ENCODE results near the gene C11orf54.
A peak's percentile ranks its signal among the peaks of the same experiment; 100 is the strongest.

C11orf54 gene

DNA sequence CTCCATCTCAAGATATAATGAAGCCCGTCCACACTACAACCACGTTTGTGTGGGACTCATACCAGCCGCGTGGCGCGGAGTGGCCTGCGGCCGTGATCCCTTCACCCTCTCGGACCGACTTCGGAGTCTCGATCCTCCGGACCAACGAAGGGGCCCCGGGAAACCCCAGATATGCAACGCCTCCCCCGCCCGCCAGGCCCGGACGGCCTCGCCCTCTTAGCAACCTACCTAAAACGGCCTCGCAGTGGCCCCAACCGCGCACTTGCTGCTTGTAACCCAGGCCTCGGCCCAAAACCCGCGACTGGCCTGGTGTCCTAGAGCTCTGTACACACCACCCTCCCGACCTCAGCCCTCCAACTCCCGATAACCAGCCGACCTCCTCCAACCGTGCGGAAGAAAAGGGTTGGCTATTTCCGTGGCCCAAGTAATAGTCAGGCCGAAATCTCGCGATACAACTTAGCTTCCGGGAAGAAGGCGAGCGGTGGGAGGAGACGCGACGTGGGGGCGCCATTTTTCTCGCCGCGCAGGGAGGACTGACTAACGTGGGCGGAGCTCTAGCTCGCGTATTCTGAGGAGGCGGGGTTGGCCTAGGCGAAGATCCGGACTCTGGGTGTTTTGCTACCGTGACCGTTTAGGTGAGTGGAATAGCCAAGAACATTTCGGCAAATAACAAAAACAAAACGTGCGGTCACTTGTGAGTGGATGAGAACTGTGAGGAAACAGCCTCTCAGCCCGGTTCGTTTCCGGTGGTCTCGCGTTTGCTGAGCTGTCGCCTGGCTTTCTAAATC is at the start of gene C11orf54, which contains the start of gene TAF1D:
C11orf54 (plus strand) TSS at position 579 of the 788 bp plus-strand sequence. CDS start 5,722 bp downstream, outside the sequence.
TAF1D (minus strand) TSS at position 402 of the 788 bp plus-strand sequence. CDS start 2,191 bp downstream, outside the sequence.
- peak; percentile 91 for DNase-seq

GRCh38 chr11:93694109-93694508 is 47.4 kb upstream of the C11orf54 start:
- no peak for DNase-seq

DNA sequence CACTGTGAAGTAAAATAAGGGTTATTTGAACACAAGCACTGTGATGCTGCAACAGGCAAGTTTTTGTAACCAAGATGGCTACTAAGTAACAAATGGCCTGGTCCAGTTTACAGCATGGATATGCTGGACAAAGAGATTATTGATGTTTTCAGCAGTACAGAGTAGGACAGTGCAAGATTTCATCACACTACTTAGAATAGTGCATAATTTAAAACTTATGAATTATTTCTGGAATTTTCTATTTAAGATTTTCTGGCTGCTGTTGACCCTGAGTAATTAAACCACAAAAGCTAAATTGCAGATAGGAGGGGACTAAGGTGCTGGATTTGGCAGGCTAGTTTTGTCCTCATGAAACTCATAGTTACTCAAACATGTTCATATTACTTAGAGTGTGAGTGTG is 46.9 kb upstream of the C11orf54 start:
- no peak for DNase-seq

GRCh38 chr11:93697611-93698010 is 43.9 kb upstream of the C11orf54 start:
- DNase-seq, result no peak

GRCh38 chr11:93700830-93701229 is 40.6 kb upstream of the C11orf54 start:
- DNase-seq, result no peak

GRCh38 chr11:93704237-93704636 is 37.2 kb upstream of the C11orf54 start:
- no peak for DNase-seq

- no peak for DNase-seq
These were observed 31.2 kb upstream of the C11orf54 start for GRCh38 chr11:93710239-93710638.

GRCh38 chr11:93712678-93713077 is 28.8 kb upstream of the C11orf54 start:
- DNase-seq, result no peak

GRCh38 chr11:93715797-93716396 is 25.6 kb upstream of the C11orf54 start:
- DNase-seq, result no peak

GRCh38 chr11:93717501-93717900 is 24.0 kb upstream of the C11orf54 start:
- DNase-seq, result no peak

DNA sequence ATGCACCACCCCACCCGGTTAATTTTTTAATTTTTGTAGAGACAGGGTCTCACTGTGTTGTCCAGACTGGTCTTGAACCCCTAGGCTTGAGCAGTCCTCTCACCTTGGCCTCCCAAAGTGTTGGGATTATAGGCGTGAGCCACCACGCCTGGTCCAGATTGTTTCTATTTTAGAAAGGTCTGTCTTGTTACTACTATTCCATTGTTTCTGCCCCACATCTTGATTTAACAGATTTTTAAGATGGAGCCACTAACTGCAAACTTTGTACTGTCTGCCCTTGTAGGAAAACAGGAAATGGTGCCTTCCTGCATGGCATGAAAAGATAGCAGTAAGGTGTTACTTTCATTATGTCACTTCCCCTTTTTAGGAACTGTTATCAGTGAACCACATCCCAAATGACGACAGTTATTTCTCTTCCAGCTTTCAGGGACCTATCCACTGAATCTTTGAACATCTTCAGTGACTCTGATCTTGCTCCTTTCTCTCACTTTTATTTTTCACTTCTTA is 23.4 kb upstream of the C11orf54 start:
- no peak for DNase-seq

- DNase-seq, result no peak
These were observed 22.2 kb upstream of the C11orf54 start for GRCh38 chr11:93719310-93719709.

- DNase-seq, result no peak
These were observed 20.9 kb upstream of the C11orf54 start for GRCh38 chr11:93720522-93720921.

DNA sequence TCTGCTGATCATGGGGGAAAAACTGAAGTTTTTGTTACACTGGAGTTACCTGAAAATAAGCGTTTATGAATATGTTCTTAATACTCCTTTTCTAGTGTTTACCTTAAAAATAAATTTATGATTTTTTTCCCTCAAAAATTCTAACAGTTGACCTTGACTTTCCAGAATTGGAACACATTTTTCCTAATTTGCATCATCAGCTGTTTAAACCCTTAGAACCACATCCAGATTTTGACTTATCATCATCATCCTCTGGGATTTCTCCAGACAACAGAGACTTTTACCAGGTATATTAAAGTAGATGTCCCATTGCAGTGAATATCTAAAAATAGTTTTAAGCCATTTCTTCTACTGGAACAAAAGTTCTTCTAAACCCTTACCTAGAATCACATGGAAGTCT is 17.4 kb upstream of the C11orf54 start:
- DNase-seq, result no peak

DNA sequence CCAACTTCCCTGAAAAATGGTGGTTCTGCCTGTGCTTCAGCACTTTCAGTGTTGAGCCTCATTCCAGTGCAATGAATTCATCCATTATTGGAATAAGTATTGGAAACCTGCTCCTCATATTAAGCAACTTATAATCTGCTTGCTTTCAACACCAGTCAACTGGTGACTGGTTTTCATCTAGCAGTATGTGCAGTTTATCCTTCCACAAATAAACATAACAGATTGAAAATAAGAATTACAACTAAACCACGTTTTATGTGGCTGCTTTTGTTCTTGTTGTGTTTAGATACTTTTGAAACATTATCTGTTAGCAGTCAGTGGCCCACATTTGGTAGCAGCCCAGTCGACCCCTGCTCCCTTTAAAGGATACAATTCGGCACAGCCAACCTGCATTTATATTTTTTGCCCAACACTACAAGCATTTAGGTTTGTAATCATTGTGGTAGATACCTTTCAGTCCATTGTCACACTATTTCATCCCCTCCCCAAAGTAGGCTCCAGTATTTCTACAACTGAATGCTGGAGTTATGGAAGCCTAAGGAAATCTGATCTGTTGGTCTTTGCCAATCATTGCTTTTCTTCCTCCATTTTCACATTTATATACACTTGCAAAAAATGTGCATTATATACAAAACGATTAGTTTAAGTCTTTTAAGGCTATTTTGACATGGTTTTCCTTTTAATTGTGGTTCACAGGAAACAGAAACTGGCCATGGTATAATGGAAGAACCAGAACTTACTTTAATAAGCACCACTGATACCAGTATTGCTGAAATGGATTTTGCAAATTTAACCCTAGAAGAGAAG is 13.3 kb upstream of the C11orf54 start:
- DNase-seq, result no peak

DNA sequence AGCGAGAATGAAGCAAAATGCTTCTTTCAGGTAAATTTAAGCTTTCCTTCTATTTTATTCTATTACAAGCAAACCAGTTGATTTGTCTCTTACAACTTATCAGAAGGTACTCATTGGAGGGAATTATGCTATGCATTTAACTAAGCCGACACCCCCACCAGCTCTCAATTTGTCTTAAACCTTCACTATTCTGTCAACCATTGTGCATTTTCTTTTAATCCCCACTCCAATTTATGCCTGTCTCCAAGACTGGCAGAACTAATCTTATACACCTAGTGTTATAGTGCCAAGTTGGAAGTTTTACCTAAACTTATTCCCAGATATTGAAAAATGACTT is 12.7 kb upstream of the C11orf54 start:
- no peak for DNase-seq

DNA sequence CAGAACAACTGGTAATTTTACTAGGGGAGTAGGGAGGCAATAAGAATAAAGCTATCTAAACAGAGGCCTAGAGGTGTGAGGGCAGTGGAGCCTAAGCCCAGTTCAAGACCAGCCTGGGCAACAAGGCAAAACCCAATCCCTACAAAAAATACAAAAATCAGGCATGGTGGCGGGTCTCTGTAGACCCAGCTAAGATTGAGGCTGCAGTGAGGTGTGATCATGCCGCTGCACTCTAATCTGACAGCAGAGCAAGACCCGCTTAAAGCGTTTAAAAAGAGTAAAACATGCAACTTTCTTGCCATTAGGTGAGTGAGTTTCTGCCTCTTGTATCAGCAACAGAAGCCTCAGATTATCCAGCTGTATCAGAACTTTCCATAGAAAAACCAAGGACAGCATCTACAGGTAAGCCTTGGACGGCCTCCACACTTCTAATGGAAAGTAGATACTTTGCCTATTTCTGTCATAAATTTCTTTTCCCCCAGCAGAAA is 12.3 kb upstream of the C11orf54 start:
- no peak for DNase-seq

DNA sequence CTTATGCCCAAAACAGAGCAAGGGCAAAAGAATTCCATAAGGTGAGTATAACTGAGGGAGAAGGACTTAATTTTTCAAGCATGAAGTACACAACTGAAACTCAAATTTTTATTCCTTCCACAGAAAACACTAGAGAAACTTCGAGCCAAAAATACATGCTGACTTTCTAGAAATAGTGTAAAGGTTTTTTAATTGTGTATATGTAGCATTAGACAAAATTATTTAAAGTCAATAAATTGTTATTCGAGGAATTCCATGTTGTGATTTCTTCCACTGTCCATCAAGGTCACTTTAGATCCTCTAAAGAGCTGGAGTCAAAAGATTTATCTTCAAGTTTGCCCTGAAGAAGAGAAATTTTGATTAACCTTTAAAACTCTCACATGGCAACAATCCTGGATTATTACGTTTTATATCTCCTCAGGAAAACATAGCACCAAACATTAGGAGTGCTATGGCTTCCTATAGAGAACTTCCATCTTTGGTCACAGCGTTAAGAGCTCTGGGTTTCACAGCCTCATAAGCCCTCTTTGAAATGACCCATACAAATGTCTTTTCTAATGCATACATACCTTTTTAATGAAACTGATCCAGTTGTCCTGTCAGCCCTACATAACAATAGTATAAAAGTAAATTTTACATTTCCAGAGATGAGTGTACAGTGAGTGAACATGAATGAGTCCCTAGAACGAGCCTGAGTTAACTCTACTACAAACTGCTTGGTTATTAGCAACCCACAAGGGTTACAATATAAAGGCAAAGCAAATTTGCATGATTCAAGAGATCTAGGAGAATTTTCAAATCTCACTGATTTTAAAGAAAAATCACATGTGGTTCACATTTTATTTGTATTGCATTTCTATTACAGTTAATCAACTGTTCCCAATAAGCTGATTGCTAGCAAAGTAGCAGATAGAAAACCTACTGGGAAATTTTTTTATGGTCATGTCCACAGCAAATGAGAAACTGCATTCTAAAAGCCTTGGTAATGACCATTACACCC is 11.1 kb upstream of the C11orf54 start:
- no peak for DNase-seq

DNA sequence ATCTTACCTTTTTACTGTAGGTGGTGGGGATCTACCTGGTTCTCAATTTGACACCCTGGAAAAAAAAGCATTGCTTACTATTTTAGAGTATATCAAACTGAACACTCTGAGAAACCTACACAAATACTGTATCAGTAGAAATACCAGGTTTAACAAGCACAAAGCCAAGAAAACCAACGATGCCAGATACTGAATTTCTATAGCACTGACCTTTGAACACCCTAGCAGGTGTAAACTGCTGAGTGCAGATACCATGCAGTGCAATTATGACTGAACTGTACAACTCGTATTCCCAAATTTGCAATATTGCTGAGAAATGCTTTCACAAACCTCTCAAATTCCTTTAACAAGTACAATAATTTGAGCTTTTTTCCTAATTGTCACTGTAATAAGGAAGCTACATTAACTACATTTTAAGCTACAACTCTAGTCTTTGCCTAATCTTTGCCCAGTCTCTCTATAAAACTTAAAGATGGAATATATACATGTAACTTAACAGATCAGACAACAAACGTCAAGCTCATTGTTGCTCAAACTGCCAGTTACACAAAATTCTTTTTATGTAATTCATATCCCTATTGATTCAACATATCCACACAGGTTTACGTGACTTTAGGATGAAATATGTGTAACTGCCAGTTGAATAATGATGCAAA is 9.1 kb upstream of the C11orf54 start:
- no peak for DNase-seq

DNA sequence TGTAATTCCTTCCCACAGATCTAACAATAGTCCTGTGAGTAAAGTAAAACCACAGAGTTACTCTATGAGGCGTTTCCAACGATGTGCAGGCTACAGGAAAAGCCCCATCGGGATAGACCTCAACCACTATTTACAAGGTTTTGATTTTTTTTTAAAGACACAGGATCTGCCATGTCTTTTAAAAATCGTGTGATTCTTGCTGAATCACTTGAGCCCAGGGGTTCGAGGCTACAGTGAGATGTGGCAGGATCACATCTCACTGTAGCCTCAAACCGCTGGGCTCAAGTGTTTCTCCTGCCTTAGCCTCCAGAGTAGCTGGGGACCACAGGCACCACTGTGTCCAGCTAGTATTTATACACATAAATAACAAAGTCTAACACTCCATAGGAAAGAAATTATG is 8.0 kb upstream of the C11orf54 start:
- no peak for DNase-seq

DNA sequence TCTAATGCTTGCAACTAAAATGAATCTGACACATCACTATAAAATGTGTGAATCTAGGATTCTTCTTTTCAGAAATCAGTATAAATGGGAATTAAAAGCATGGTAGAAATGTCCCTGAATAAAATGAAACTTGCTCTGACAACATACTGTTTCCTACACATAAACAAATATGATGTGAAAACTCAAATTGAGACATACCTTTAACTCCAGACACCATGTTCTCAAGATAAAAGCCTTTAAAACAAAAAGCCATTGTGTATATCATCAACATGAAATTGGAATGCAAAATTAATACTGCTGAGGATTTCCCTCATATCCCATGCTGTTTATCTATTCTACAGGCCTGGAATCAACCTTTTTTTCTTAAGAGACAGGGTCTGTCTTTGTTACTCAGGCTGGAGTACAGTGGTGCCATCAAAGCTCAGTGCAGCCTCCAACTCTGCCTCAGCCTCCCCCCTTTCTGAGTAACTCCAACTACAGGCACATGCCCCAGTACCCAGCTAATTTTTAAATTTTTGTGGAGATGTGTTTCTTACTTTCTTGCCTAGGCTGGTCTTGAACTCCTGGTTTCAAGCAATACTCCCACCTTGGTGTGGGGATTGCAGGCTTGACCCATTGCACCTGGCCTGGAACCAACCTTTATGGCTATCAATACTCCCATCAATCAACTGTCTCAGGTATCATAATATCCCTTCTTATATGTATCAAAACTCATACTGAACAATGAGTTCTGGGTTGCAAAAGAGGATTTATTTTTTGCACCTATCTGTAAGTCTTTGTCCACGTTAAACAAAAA is 6.8 kb upstream of the C11orf54 start:
- no peak for DNase-seq
